22Rv1 (cell line): ENCODE measurements around the gene LSMEM2.

Experiments
- H3K27ac ChIP-seq: fragments of 450-650 bp; 2 replicates; pipeline ENCODE4 v1.5.1; 2017
- CTCF ChIP-seq: fragments of 450-650 bp; IDR thresholded peaks from 2 replicates; pipeline ENCODE4 v1.5.1; 2017; ENCODE audit warnings: mild to moderate bottlenecking
- ZFX ChIP-seq: fragments of 450-650 bp; IDR thresholded peaks from 2 replicates; pipeline ENCODE4 v1.6.1; 2017; ENCODE audit warnings: antibody characterized with exemption, borderline replicate concordance

LSMEM2 gene

GRCh38 chr3:50260027-50260941 is 18.6 kb upstream of the LSMEM2 start:
- TF ChIP-seq CTCF (peak; percentile 98), ZFX (no peak)
- H3K27ac ChIP-seq: peak overlapping the region; percentile 84

- TF ChIP-seq ZFX (no peak), CTCF (no peak)
- H3K27ac ChIP-seq: peak overlapping the region; percentile 84
Measured at GRCh38 chr3:50260942-50261441, 17.9 kb upstream of the LSMEM2 start.

GRCh38 chr3:50261505-50261904 is 17.4 kb upstream of the LSMEM2 start:
- TF ChIP-seq CTCF: no peak
- TF ChIP-seq ZFX: no peak
- peak overlapping the region; percentile 84 for H3K27ac ChIP-seq

GRCh38 chr3:50262200-50262599 is 16.7 kb upstream of the LSMEM2 start:
- peak overlapping the region; percentile 27; the same call in 1 of the 2 replicates for H3K27ac ChIP-seq

GRCh38 chr3:50262778-50263177 is 16.1 kb upstream of the LSMEM2 start:
- TF ChIP-seq ZFX: no peak
- TF ChIP-seq CTCF: no peak
- peak overlapping the region; percentile 27 for H3K27ac ChIP-seq

GRCh38 chr3:50263478-50264382 is 15.2 kb upstream of the LSMEM2 start:
- H3K27ac ChIP-seq: peak overlapping the region; percentile 27; the same call in 1 of the 2 replicates
- no peak for TF ChIP-seq CTCF
- no peak for TF ChIP-seq ZFX

- peak overlapping the region; percentile 25 for H3K27ac ChIP-seq
- no peak for TF ChIP-seq CTCF
Measured at GRCh38 chr3:50264383-50264963, 14.4 kb upstream of the LSMEM2 start.
